Rectal smooth muscle tissue (tissue), 1 donor: ENCODE data around the gene GABBR2.

ENCODE experiments used
- H3K27ac ChIP-seq: one replicate; pipeline ENCODE4 v1.7.0; 2013; ENCODE audit warnings: low read depth, low read length, inconsistent platforms
- H3K27me3 ChIP-seq: one replicate; pipeline ENCODE4 v1.7.0; 2013; ENCODE audit warnings: low read length; ENCODE audit not compliant: control insufficient read depth, insufficient read depth
- H3K36me3 ChIP-seq: one replicate; pipeline ENCODE4 v1.7.0; 2013; ENCODE audit warnings: low read length; ENCODE audit not compliant: control insufficient read depth, insufficient read depth
- H3K4me1 ChIP-seq: one replicate; pipeline ENCODE4 v1.7.0; 2013; ENCODE audit warnings: low read length; ENCODE audit not compliant: control insufficient read depth, insufficient read depth
- H3K4me3 ChIP-seq: one replicate; pipeline ENCODE4 v1.7.0; 2013; ENCODE audit warnings: low read length
- H3K9ac ChIP-seq: one replicate; pipeline ENCODE4 v1.7.0; 2013; ENCODE audit warnings: low read length

GABBR2 gene

GRCh38 chr9:98380065-98380681 lies 328.6 kb downstream of the GABBR2 start:
- Histone ChIP-seq H3K9ac (no peak overlapping the region), H3K27me3 (no peaks in the 10 kb centered on the region), H3K27ac (no peak overlapping the region), H3K36me3 (no peaks in the 10 kb centered on the region), H3K4me1 (no peaks in the 10 kb centered on the region), H3K4me3 (no peak overlapping the region)

- no peaks in the 10 kb centered on the region for H3K27me3 ChIP-seq
- H3K36me3 ChIP-seq = no peaks in the 10 kb centered on the region
- no peak overlapping the region for H3K27ac ChIP-seq
- no peaks in the 10 kb centered on the region for H3K4me1 ChIP-seq
- no peak overlapping the region for H3K9ac ChIP-seq
- no peak overlapping the region for H3K4me3 ChIP-seq
Observed at GRCh38 chr9:98379572-98379971, 329.2 kb downstream of the GABBR2 start.

GRCh38 chr9:98378794-98379193 lies 329.9 kb downstream of the GABBR2 start:
- H3K4me1 ChIP-seq = no peaks in the 10 kb centered on the region
- no peaks in the 10 kb centered on the region for H3K36me3 ChIP-seq
- no peak overlapping the region for H3K27ac ChIP-seq
- no peak overlapping the region for H3K4me3 ChIP-seq
- no peak overlapping the region for H3K9ac ChIP-seq
- H3K27me3 ChIP-seq = no peaks in the 10 kb centered on the region

GRCh38 chr9:98378206-98378780 lies 330.4 kb downstream of the GABBR2 start:
- H3K9ac ChIP-seq = no peak overlapping the region
- no peak overlapping the region for H3K27ac ChIP-seq
- no peaks in the 10 kb centered on the region for H3K36me3 ChIP-seq
- H3K27me3 ChIP-seq = no peaks in the 10 kb centered on the region
- no peaks in the 10 kb centered on the region for H3K4me1 ChIP-seq
- H3K4me3 ChIP-seq = no peak overlapping the region

GRCh38 chr9:98375138-98375726 lies 333.5 kb downstream of the GABBR2 start:
- Histone ChIP-seq H3K36me3 (no peaks in the 10 kb centered on the region), H3K9ac (no peak overlapping the region), H3K4me1 (no peaks in the 10 kb centered on the region), H3K27ac (no peak overlapping the region), H3K27me3 (no peaks in the 10 kb centered on the region), H3K4me3 (no peak overlapping the region)

- H3K36me3 ChIP-seq = no peaks in the 10 kb centered on the region
- H3K27ac ChIP-seq = no peak overlapping the region
- no peak overlapping the region for H3K4me3 ChIP-seq
- H3K4me1 ChIP-seq = no peaks in the 10 kb centered on the region
- no peaks in the 10 kb centered on the region for H3K27me3 ChIP-seq
- H3K9ac ChIP-seq = no peak overlapping the region
Observed at GRCh38 chr9:98374385-98375051, 334.2 kb downstream of the GABBR2 start.

- no peak overlapping the region for H3K27ac ChIP-seq
- H3K27me3 ChIP-seq = no peaks in the 10 kb centered on the region
- H3K9ac ChIP-seq = no peak overlapping the region
- no peaks in the 10 kb centered on the region for H3K4me1 ChIP-seq
- no peak overlapping the region for H3K4me3 ChIP-seq
- H3K36me3 ChIP-seq = no peaks in the 10 kb centered on the region
Observed at GRCh38 chr9:98373609-98374008, 335.1 kb downstream of the GABBR2 start.

- H3K4me3 ChIP-seq = no peak overlapping the region
Observed at GRCh38 chr9:98372077-98372836, 336.5 kb downstream of the GABBR2 start.

GRCh38 chr9:98370976-98371315 lies 337.8 kb downstream of the GABBR2 start:
- Histone ChIP-seq H3K4me3 (no peak overlapping the region), H3K4me1 (no peaks in the 10 kb centered on the region), H3K9ac (no peak overlapping the region), H3K27ac (no peak overlapping the region), H3K27me3 (no peaks in the 10 kb centered on the region), H3K36me3 (no peaks in the 10 kb centered on the region)

More at GRCh38 chr9:98372077-98372836, 336.5 kb downstream of the GABBR2 start:
- Histone ChIP-seq H3K4me1 (no peaks in the 10 kb centered on the region), H3K27me3 (no peaks in the 10 kb centered on the region), H3K9ac (no peak overlapping the region), H3K27ac (no peak overlapping the region), H3K36me3 (no peaks in the 10 kb centered on the region)

- Histone ChIP-seq H3K9ac (no peak overlapping the region), H3K27ac (no peak overlapping the region)
Observed at GRCh38 chr9:98370300-98370975, 338.3 kb downstream of the GABBR2 start.

GRCh38 chr9:98369896-98370295 lies 338.8 kb downstream of the GABBR2 start:
- H3K4me3 ChIP-seq = no peak overlapping the region
- H3K27ac ChIP-seq = no peak overlapping the region
- H3K27me3 ChIP-seq = no peaks in the 10 kb centered on the region
- H3K9ac ChIP-seq = no peak overlapping the region
- no peaks in the 10 kb centered on the region for H3K36me3 ChIP-seq
- no peaks in the 10 kb centered on the region for H3K4me1 ChIP-seq

More at GRCh38 chr9:98370300-98370975, 338.3 kb downstream of the GABBR2 start:
- Histone ChIP-seq H3K27me3 (no peaks in the 10 kb centered on the region), H3K36me3 (no peaks in the 10 kb centered on the region), H3K4me1 (no peaks in the 10 kb centered on the region), H3K4me3 (no peak overlapping the region)

GRCh38 chr9:98369471-98369870 lies 339.3 kb downstream of the GABBR2 start:
- Histone ChIP-seq H3K9ac (no peak overlapping the region), H3K4me3 (no peak overlapping the region), H3K4me1 (no peaks in the 10 kb centered on the region), H3K36me3 (no peaks in the 10 kb centered on the region), H3K27ac (no peak overlapping the region), H3K27me3 (no peaks in the 10 kb centered on the region)
